ENCODE data around the gene ZMAT3. TPM values are rescaled to one million over a fixed set of nuclear protein-coding genes. Genes with fewer than 3 reads are reported as not detected.

The ZMAT3 gene
- total RNA-seq, 1 donor from 2014 or later, result 18.7 TPM

DNA sequence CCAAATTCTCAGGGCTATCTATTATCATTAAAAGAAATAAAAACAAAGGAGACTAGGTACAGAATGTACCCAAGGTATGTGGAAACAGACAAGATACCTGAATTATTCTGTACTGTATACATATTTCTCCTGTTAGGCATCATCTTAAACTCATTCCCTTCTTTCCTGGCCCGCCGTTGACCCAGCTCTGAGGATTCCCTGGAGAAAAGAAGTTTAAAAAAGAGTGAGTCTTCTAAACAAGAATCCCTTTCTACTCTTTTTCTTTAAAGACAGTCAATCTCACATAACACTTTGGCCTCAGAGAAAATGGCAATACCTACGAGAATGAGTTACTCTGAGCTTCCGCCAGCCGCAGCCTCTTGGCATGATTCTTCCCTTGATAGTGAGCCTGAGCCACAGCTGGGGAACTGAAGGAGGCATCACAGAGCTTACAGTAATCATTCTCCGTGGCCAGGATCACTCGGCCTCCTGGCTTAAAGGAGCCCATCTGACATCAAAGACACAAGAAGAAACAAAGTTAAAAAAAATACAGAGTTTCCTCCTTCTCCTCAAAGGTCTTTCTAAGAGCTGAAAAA, 44.2 kb downstream of the ZMAT3 start:
- peak in 1 of 2 donors; percentile 13 for DNase-seq (ENCODE audit: low read depth in 2 of 2)

- peak in 1 of 2 donors; percentile 14 for DNase-seq (ENCODE audit: low read depth in 2 of 2)
These were observed 45.0 kb downstream of the ZMAT3 start for GRCh38 chr3:179026636-179027035.

GRCh38 chr3:179021119-179021903, 50.3 kb downstream of the ZMAT3 start:
- DNase-seq (ENCODE audit: low read depth in 2 of 2), result no peak

- DNase-seq (ENCODE audit: low read depth in 2 of 2), result peak; percentile 49 to 85
These were observed 51.5 kb downstream of the ZMAT3 start for GRCh38 chr3:179020112-179020511.

- no peak for DNase-seq (ENCODE audit: low read depth in 2 of 2)
These were observed 52.8 kb downstream of the ZMAT3 start for GRCh38 chr3:179018808-179019207.

DNA sequence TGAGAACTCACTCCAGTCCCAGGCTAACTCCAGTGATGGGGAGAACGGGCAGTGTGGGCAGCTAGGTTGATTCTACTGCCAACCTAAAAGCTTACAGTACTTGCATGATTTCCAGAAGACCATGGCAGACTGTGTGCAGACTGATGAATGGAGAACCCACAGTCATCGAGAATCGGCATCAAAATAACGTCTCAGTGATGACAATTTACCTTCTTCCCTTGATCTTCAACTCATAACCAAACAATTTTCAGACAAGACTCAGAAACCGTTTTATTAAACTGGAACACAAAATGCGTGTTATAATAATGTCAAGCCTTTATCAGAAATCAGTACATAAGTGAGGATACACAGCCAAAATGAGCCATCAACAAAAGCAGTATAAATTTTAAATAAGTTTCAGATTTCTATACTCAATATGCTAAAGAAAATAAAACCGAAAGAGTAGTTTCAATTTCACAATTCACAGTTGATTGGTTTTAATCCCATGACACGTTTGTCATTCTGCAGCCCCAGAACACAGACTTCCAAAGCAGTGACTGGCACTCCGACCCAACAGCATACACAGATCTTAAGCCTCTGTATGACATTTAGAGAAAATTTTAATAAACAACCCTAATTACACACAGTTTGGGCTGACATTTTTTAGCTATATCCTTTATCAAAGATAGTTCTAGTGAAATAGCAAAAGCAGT, 54.5 kb downstream of the ZMAT3 start:
- DNase-seq (ENCODE audit: low read depth in 2 of 2), result no peak

- peak; percentile 79 to 85 for DNase-seq (ENCODE audit: low read depth in 2 of 2)
These were observed 56.0 kb downstream of the ZMAT3 start for GRCh38 chr3:179015551-179016020.

DNA sequence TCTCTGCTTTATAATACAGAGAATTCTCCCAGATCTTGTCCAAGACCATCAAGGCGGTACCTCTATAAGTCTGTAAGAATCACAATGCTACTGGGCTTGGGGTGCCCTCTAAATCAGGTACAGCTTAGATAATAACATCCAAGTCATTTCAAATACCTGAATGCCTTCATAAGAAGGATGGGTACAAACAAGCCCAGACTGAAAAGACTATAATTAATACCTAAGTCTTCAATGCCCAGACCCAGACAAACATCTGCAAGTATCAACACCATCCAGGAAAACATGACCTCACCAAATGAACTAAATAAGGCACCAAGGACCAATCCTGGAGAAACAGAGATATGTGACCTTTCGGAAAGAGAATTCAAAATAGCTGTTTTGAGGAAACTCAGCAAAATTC, 65.9 kb downstream of the ZMAT3 start:
- no peak for DNase-seq (ENCODE audit: low read depth in 2 of 2)

DNA sequence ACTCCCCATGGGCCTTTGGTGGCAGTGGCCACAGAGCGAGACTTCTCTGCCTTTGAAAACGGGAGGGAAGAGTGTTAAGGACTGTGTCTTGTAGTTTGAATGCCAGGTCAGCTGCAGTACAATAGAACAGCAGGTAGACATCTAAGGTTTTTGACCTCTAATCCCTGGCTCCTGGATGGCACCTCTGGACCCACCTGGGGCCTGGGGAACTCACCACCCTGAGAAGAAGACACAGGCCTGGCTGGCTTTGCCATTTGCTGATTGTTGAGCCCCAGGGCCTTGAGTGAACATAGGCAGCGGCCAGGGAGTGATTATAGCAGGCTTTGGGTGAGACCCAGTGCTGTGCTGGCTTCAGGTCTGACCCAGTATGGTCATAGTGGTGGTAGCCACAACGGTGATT, 66.4 kb downstream of the ZMAT3 start:
- DNase-seq (ENCODE audit: low read depth in 2 of 2), result no peak

GRCh38 chr3:179000659-179001058, 71.0 kb downstream of the ZMAT3 start:
- DNase-seq (ENCODE audit: low read depth in 2 of 2), result no peak

- DNase-seq (ENCODE audit: low read depth in 2 of 2), result no peak
These were observed 71.5 kb downstream of the ZMAT3 start for GRCh38 chr3:179000144-179000543.

DNA sequence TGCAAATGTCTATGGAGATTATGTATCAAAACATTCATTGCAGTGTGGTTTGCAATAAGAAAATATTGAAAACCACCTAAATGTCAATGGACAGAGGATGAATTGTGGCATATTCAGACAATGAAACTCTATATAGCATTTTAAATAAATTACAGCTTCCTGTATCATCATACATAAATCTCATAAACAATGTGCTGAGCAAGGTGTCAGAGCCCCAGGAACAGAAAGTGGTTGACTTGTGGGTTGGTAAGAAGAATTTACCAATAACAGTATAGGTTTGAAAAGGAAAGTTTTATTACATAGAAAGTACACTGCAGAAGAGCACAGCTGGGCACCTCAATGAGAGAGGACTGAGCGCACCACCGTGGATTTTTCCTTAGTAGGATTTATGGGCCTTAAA, 75.2 kb downstream of the ZMAT3 start:
- DNase-seq (ENCODE audit: low read depth in 2 of 2), result no peak

DNA sequence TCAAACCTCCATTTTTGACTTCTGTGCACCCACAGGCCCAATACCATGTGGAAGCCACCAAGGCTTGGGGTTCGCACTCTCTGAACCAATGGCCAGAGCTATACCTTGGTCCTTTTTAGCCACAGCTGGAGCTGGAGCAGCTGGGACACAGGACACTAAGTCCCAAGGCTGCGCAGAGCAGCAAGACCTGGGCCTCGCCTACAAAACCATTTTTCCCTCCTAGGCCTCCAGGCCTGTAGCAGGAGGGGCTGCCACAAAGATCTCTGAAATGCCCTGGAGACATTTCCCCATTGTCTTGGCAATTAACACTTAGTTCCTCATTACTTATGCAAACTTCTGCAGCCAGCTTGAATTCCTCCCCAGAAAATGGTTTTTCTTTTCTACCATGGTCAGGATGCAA, 81.3 kb downstream of the ZMAT3 start:
- DNase-seq (ENCODE audit: low read depth in 2 of 2), result no peak

DNA sequence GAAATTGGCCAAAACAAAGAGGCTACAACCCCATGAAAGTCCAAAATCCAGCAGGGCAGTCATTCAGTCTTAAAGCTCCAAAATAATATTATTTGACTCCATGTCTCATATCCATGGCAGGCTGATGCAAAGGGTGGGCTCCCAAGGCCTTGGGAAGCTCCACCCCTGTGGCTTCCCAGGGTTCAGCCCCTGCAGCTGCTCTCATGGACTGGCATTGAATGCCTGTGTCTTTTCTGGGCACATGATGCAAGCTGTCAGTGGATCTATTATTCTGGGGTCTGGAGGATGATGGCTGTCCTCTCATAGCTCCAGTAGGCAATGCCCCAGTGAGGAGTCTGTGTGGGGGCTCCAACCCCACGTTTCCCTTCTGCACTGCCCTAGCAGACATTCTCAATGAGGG, 81.8 kb downstream of the ZMAT3 start:
- DNase-seq (ENCODE audit: low read depth in 2 of 2), result no peak

DNA sequence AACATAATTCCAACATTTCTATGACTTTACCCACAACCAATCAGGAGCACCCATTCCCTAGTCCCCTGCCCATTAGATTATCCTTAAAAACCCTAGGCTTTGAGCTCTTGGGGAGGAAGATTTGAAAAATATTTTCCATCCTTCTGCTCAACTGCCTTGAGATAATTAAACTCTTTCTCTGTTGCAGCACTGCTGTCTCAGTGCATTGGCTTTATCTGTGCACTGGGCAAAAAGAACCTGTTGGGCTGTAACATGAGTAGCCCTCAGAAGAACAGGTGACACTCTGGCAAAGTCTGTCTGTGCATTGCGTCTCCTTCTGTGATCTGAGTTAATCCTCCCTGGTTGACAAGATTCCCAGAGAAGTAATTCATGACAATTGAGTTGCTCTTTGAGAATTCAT, 83.9 kb downstream of the ZMAT3 start:
- no peak for DNase-seq (ENCODE audit: low read depth in 2 of 2)

DNA sequence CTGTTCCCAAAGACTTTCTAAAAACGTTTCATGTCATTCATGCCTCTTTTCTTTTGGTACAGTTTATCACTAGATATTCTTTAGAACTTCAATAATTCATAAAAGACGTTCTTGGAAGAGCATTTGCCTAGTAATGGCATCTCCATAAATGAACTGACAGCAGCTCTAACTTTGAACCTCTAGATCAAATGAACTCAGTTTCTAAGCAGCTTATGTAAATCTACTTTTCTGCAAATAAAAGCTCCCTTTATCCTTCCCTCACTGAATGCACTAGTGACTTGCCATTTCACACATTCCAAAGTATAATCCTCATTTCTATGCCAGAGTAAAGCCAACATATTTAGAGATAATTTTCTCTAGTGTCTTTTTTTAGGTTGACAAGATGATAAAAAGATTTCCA, 85.2 kb downstream of the ZMAT3 start:
- DNase-seq (ENCODE audit: low read depth in 2 of 2), result no peak

- no peak for DNase-seq (ENCODE audit: low read depth in 2 of 2)
These were observed 89.5 kb downstream of the ZMAT3 start for GRCh38 chr3:178982137-178982536.

GRCh38 chr3:178975320-178975719, 96.3 kb downstream of the ZMAT3 start:
- DNase-seq (ENCODE audit: low read depth in 2 of 2), result no peak

GRCh38 chr3:178971614-178972013, 100.0 kb downstream of the ZMAT3 start:
- no peak for DNase-seq (ENCODE audit: low read depth in 2 of 2)

- no peak for DNase-seq (ENCODE audit: low read depth in 2 of 2)
These were observed 102.5 kb downstream of the ZMAT3 start for GRCh38 chr3:178969004-178969700.

Data from lung microvascular endothelial cell (primary cell).